ENCODE results near the gene SORL1-AS1.

DNA sequence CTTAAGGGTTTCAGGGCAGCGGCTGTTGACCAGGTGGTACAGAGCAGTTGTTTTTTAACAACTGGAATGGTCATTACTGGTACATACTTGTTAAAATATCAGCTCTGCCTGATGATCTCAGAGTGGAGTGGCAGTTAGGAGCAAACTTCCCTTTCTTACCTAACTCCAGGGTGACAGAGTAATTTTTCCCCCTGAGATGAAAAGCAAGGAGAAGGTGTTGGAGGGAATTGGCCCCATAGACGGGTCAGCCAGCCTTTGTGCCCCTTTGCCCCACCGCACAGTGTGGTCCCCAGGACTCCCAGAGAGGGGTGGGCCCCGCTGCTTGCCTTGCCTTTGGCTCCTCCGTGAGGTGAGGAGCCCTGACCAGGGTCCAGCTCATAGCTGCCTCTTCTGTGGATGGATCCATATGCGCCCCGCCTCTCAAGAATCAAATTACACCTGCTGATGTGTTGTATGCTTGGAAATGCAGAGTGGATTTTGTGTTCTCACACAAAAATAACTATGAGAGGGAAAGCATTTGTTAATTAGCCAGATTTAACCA lies 27.0 kb upstream of the SORL1-AS1 start:
- TF ChIP-seq ZNF384 (IDR thresholded peaks at IDR 0.05) (no peak), ELF4 (IDR thresholded peaks at IDR 0.05) (no peak), TARDBP (IDR thresholded peaks at IDR 0.05) (no peak), CTBP1 (IDR thresholded peaks at IDR 0.05; ENCODE audit: borderline replicate concordance) (no peak), BHLHE40 (IDR thresholded peaks at IDR 0.05; ENCODE audit: borderline replicate concordance) (no peak), FOXM1 (IDR thresholded peaks at IDR 0.05; ENCODE audit: borderline replicate concordance) (no peak), FOXA1 (IDR thresholded peaks at IDR 0.05) (no peak), SP1 (IDR thresholded peaks at IDR 0.05) (no peak), LEF1 (IDR thresholded peaks at IDR 0.05; ENCODE audit: borderline replicate concordance) (no peak), FOXK2 (IDR thresholded peaks at IDR 0.05) (no peak), NFRKB (IDR thresholded peaks at IDR 0.05) (no peak), HDGF (IDR thresholded peaks at IDR 0.05; ENCODE audit: borderline replicate concordance) (no peak), SUZ12 (IDR thresholded peaks at IDR 0.05) (no peak)
- TF ChIP-seq, protein P1, sequence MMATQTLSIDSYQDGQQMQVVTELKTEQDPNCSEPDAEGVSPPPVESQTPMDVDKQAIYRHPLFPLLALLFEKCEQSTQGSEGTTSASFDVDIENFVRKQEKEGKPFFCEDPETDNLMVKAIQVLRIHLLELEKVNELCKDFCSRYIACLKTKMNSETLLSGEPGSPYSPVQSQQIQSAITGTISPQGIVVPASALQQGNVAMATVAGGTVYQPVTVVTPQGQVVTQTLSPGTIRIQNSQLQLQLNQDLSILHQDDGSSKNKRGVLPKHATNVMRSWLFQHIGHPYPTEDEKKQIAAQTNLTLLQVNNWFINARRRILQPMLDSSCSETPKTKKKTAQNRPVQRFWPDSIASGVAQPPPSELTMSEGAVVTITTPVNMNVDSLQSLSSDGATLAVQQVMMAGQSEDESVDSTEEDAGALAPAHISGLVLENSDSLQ (IDR thresholded peaks at IDR 0.05), result no peak
